Measurements from ENCODE around the gene RNU1-3.
"Not testable (repeated sequence)": the region's sequence is repeated elsewhere in the genome, so short reads cannot be mapped to it uniquely, and the experiment has no call there.

Gene RNU1-3

DNA sequence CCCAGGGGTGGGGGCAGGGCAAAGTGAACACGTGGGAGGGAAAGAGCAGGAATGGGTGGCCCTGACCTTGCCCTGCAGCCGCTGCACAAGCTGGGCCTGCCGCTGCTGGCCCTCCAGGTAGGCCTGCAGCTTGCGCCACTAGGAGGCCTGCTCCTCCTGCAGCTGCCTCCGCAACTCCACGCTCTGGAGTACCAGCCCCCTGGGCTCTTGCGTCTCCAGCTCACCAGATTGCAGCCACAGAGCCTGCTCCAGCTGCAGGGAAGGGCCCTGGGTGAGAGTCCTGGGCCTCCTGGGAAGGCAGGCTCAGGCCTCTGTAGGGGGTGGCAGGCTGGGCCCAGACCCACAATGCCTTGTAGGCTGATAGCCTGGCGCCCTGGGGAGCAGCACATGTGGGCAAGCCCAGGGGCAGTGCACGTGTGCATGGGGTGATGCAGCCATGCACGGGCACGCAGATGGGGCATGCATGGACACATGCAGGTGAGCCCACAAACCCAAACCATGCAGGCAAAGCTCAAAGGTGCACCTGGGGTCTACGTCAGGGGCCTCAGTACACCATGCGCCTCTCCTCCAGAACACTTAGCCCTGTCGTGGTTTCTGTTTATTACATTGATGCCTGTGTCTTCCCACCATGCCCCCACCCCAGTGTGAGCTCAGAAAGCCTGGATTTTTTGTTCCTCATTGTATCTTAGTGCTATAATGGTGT is 9.6 kb downstream of the RNU1-3 start:
- not testable (repeated sequence) for DNase-seq (ENCODE audit: low read depth, low spot score)

DNA sequence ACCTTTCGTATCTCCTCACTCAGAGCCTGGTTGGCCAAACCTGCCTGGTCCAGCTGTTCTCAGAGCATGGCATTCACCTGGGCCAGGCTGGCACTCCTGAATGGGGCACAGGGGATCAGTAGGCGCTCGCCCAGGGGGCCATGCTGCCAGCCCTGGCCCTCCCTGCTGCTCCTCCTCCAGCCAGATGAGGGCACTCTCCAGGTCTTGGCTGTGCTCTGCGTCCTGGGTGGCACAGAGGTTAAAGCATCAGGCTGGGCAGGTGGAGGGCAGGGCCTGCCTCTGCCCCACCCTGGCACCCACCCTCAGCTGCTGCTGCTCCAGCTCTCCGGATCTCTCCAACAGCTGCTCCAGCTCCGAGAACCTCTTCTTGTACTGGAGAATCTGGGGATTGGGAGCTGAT is 10.2 kb downstream of the RNU1-3 start:
- DNase-seq (ENCODE audit: low read depth, low spot score), result not testable (repeated sequence)

DNA sequence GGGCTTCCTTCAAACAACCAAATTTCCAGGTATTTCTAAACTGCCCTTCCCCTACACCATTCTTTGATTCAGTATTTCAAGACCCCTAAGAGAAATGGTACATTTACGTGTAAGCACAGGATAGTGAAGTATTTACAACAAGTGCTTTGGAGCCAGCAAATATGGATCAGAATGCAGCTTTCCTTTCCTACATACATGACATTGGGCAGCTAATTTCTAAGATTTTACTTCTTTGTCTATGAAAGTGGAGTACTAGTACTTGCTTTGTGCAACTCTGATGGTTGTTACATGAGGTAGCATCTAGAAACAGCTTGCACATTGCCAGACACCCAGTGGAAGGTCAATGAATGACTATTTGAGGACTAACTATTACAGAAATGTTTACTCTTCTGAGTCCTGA is 15.2 kb downstream of the RNU1-3 start:
- DNase-seq (ENCODE audit: low read depth, low spot score), result not testable (repeated sequence)

DNA sequence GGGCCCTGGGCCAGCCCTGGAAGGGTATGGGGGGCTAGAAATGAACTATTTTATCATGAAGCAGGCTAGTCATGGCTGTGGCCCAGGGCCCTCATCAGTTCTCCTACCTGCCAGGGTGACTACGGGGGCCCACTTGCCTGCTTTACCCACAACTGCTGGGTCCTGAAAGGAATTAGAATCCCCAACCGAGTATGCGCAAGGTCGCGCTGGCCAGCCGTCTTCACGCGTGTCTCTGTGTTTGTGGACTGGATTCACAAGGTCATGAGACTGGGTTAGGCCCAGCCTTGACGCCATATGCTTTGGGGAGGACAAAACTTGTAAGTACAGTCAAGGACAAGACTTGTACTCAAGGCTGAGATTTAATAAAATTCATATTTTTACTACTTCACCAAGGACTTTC is 16.8 kb downstream of the RNU1-3 start:
- DNase-seq (ENCODE audit: low read depth, low spot score), result not testable (repeated sequence)

DNA sequence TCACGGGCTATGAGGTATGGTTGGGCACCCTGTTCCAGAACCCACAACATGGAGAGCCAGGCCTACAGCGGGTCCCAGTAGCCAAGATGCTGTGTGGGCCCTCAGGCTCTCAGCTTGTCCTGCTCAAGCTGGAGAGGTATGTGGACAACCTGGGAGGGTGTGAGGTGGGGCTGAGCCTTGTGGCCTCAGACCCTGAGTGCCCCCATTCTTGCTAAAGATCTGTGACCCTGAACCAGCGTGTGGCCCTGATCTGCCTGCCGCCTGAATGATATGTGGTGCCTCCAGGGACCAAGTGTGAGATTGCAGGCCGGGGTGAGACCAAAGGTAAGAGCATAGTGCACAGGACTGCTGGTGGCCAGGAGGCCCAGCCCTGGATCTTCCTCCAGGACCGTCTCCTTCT is 17.4 kb downstream of the RNU1-3 start:
- not testable (repeated sequence) for DNase-seq (ENCODE audit: low read depth, low spot score)

DNA sequence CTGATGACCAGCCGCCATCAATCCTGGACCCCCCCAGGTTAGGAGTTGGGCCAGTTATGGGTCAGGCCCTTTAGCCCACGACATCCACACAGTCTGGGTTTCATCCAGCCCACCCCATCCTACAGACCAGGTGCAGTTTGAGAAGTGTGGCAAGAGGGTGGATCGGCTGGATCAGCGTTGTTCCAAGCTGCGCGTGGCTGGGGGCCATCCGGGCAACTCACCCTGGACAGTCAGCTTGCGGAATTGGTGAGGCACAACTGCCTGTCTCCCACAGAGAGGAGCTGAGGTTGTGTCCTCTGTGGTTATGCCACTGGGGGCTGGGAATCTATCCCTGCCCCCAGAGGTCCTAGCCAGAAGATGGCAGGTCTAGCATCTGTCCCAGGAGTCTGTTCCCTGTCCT is 18.0 kb downstream of the RNU1-3 start:
- not testable (repeated sequence) for DNase-seq (ENCODE audit: low read depth, low spot score)

DNA sequence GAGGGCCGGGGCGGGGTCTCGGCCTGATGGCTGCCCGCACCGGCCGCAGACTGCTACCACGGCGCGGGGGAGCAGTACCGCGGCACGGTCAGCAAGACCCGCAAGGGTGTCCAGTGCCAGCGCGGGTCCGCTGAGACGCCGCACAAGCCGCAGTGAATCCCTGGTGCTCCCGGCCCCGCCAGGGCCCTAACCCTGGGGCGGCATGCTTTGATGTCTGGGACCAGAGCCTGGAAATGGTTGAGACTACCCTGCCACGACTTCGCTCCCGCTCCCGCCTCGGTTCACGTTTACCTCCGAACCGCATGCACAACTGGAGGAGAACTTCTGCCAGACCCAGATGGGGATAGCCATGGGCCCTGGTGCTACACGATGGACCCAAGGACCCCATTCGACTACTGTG is 18.5 kb downstream of the RNU1-3 start:
- not testable (repeated sequence) for DNase-seq (ENCODE audit: low read depth, low spot score)

DNA sequence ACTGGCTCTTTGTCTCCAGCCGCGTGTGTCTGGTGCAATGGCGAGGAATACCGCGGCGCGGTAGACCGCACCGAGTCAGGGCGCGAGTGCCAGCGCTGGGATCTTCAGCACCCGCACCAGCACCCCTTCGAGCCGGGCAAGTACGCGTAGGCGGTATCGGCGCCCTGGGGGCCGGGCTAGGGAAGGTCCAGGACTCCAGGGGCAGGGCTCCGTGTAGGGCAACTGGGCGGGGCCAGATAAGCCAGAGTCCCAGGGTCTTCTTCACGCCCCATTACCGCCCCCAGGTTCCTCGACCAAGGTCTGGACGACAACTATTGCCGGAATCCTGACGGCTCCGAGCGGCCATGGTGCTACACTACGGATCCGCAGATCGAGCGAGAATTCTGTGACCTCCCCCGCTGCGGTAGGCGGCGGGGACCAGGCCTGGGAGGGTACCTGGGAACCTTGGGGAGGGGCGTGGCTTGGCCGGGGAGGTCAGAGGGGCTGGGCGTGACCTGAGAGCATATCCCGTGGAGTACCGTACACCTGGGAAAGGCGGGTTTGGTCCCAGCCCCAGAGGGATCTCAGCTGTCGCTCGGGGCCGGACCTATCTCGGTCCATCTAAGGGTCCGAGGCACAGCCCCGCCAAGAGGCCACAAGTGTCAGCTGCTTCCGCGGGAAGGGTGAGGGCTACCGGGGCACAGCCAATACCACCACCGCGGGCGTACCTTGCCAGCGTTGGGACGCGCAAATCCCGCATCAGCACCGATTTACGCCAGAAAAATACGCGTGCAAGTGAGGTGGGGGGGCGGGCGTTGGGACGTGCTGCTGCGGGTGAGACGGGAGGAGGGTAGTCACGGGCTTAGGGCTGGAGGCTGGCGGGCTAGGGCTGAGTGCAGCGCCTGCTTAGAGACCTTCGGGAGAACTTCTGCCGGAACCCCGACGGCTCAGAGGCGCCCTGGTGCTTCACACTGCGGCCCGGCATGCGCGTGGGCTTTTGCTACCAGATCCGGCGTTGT is 19.3 kb downstream of the RNU1-3 start:
- not testable (repeated sequence) for DNase-seq (ENCODE audit: low read depth, low spot score)

DNA sequence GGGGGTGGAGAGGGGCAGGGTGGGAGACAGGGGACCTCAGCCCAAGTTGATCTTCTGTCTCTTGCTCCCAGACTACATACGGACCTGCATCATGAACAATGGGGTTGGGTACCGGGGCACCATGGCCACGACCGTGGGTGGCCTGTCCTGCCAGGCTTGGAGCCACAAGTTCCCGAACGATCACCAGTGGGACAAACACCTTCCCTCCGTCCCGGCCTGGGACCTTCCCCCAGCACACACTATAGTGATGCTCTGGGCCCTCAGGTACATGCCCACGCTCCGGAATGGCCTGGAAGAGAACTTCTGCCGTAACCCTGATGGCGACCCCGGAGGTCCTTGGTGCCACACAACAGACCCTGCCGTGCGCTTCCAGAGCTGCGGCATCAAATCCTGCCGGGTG is 20.0 kb downstream of the RNU1-3 start:
- DNase-seq (ENCODE audit: low read depth, low spot score), result not testable (repeated sequence)

DNA sequence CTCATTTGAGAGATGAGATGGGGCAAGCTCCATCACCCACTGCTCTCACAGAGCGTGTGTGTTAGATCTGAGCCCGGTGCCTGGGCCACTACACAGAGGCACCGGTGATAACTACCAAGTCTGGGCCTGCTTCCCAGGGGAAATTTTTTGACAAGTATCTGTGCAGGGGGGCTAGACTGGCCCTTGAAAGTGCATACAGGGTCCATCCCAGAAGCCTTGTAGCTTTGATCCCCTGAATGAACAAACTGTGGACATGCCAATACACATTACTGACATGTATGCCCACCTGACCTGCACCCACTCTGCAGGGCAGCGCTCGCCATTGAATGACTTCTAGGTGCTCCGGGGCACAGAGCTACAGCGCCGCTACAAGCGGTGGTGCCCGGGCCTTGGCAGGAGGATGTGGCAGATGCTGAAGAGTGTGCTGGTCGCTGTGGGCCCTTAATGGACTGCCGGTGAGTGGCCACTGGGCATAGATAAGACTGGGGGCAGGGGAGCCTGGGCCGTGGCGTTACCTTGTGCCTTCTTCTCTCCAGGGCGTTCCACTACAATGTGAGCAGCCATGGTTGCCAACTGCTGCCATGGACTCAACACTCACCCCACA is 20.6 kb downstream of the RNU1-3 start:
- DNase-seq (ENCODE audit: low read depth, low spot score), result not testable (repeated sequence)

DNA sequence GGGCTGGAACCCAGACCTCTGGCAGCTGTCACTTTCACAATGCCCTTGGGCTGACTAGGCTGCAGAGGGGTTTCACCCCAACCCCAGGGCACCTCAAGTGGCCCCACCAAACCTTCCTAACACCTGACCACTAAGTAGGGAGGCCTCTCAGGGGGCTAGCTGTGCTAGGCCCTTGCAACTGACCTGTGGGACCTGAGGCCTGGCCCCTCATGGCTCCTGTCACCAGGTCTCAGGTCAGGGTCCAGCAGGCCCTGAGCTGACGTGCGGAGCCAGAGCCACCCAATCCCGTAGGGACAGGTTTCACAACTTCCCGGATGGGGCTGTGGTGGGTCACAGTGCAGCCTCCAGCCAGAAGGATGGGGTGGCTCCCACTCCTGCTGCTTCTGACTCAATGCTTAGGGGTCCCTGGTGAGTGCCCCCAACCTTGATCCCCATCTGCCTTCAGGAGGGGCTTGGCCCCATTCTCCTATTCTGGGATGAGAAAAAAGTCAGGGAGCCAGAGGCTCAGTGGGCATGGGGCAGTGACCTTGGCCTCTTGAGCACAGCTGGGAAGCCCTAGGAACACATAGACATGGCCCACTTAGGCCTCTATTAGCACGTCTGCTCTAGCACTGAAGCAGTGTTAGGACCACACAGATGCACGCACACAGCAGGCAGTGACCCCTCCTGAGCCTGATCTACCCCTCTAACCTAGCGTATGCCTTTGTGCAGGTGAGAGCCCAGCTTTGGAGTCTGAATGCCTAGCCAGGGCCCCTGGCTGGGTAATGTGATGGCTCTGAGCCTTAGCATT is 21.3 kb downstream of the RNU1-3 start:
- DNase-seq (ENCODE audit: low read depth, low spot score), result not testable (repeated sequence)

DNA sequence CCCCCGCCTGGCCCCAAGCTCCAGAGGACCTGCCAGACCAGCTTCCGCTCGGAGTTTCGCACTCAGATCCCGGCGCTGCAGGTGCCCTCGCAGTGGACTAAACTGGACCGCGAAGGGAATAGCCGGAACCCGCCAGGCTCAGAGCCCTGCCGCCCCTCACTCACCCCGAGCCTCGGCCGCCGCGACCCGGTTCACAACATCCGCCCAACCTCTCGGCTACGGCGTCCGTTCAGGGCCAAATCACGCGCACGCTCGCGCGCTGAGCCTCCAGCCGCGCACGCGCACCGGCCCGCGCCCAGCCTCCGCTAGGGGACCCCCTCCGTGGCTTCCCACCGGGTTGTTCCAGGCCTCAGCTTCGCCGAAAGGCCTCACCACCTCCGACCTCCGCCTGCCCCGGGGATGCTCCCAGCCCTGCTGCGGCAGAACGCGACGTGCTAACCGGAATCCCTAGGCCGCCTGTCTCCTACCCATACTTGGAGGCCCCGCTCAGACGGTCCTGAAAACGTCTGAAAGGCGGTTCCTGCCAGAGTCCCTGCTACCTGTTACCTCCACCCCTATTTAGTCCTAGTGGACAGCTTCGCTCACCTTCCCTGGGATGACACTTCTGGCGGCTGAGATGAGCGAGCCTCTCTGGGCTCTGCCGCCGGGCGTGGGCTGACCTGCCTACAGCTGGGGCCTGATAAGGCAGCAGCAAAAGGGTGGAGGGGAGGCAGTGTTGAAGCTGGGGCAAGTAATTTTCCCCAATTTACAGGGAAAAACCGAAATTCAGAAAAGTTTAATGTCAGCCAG is 22.1 kb downstream of the RNU1-3 start:
- peak; percentile 90 for DNase-seq (ENCODE audit: low read depth, low spot score)

DNA sequence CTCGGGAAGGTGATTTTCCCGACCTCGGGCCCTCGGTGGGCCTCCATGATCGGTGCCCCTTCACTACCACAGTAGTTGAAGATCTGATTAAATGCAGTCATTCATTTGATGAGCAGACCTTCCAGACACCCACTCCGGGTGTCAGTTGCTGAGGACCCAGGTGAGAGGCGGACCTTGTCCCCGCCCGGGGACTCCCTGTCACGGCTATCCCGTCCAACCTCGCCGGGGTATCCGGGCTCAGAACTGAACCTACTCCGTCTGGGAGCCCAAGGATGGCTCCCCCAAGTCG is 22.6 kb downstream of the RNU1-3 start:
- DNase-seq (ENCODE audit: low read depth, low spot score), result no peak

DNA sequence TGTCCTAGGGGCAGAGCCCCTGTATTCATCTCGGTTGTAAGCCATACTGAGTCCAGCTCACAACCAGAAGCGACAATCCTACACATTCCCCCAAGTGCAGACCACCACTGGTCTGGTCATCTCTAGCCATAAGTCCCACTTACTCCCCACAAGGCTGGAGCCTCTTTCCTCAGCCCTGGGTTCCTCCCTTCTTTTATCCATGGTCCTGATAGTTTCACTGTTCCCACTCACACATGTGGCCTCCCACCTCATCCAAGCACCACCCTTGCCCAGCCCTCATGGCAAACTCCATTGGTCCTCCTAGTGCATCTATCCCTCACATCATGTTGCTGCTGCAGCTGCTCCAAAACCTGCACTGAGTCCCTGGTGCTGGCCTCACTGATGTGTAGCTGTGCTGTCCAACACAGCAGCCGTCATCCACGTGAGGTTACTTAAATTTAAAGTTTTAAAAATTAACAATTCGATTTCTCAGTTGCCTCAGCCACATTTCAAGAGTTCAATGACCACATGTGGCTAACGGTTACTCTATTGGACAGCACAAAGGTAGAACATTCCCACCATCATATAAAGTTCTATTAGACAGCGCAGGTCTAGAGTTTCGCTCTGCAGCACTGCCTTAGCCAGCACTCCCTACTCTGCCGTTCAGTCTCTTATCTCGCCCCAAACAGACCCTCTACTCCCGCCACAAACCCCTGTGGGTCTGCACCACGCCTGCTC is 23.1 kb downstream of the RNU1-3 start:
- not testable (repeated sequence) for DNase-seq (ENCODE audit: low read depth, low spot score)

DNA sequence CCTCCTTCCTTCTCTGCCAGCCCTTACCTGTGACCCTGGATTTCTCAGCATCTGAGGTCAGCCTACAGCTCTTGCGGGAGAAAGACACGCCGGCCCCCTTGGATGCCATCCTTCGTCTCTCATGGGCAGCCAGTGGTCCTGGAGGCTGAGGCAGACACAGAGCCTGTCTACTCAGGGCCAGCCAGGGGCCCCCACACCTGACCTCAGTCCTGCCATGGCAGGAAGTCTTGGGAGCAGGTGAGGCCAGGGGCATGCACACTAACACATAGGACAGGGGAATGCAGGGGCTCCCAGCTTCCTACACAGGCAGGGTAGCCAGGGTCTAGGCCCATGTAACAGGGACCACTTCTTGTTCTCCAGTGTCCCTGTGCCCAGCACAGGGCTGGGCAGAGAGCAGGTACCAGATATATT is 23.7 kb downstream of the RNU1-3 start:
- DNase-seq (ENCODE audit: low read depth, low spot score), result not testable (repeated sequence)

DNA sequence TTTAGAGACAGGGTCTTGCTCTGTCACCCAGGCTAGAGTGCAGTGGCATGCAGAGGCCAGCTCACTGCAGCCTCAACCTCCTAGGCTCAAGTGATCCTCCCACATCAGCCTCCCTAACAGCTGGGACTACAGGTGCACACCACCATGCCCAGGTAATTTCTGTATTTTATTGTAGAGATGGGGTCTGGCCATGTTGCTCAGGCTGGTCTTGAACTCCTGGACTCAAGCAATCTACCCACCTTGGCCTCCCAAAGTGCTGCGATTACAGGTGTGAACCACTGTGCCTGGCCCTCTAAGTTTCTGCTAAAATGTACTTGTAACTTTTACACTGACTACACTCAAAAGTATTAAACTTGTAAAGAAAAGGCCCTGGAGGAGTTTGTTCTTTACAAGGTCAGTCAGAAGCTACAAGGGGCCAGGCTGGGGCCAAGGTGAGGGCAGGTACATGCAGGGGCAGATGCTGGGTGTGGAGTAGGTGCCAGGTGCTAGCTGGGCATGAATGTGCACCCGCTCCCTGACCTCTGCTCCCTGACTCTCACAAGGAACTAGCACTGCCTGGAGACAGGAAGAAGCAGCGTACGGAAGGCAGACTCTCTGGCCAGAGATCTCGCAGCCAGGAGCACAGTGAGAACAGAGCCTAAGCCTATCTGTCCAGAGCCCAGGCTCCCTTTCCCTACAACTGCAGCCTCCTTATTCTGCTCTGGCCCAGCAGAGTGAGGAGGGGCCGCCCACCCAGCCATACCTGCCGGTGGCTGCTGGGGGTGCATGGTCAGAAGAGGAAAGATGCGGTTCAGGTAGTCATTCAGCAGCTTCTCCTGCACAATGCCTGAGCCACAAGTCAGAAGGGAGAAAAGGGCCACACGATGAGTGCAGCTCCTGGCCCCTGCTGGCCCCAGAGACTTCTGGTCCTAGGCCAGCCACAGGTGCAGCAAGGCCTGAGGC is 24.5 kb downstream of the RNU1-3 start:
- DNase-seq (ENCODE audit: low read depth, low spot score), result not testable (repeated sequence)

DNA sequence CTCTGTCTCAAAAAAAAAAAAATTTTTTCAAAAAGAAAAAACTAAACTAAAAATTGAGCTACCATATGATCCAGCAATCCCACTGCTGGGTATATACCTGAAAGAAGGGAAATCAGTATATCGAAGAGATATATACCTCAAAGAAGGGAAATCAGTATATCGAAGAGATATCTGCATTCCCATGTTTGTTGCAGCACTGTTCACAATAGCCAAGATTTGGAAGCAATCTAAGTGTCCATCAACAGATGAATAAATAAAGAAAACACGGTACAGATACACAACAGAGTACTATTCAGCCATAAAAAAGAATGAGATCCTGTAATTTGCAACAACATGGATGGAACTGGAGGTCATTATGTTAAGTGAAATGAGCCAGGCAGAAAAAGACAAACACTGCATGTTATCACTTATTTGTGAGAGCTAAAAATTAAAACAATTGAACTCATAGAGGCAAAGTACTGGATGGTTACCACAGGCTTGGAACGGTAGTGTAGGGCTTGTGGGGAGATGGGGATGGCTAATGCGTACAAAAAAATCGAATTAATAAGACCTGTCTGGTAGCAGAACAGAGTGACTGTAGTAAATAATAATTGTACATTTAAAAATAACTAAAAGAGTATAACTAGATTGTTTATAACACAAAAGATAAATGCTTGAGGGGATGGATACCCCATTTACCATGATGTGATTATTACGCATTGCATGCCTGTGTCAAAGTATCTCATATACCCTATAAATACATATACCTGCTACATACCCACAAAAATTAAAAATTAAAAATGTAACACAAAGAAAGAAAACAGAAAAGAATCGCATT is 25.4 kb downstream of the RNU1-3 start:
- DNase-seq (ENCODE audit: low read depth, low spot score), result not testable (repeated sequence)

All from brain pericyte (primary cell).